Measurements from ENCODE around the gene SLC4A1AP.

GRCh38 chr2:27651056-27651455 lies 12.6 kb upstream of the SLC4A1AP start:
- no peak for TF ChIP-seq CHD2 (IDR thresholded peaks at IDR 0.05; ENCODE audit: low read length, partially characterized antibody)
- TF ChIP-seq FOXJ3 (CRISPR knock-in tag; IDR thresholded peaks at IDR 0.05) = no peak
- no peak for TF ChIP-seq RCOR1 (IDR thresholded peaks at IDR 0.05; ENCODE audit: low read length)
- TF ChIP-seq, protein P1, sequence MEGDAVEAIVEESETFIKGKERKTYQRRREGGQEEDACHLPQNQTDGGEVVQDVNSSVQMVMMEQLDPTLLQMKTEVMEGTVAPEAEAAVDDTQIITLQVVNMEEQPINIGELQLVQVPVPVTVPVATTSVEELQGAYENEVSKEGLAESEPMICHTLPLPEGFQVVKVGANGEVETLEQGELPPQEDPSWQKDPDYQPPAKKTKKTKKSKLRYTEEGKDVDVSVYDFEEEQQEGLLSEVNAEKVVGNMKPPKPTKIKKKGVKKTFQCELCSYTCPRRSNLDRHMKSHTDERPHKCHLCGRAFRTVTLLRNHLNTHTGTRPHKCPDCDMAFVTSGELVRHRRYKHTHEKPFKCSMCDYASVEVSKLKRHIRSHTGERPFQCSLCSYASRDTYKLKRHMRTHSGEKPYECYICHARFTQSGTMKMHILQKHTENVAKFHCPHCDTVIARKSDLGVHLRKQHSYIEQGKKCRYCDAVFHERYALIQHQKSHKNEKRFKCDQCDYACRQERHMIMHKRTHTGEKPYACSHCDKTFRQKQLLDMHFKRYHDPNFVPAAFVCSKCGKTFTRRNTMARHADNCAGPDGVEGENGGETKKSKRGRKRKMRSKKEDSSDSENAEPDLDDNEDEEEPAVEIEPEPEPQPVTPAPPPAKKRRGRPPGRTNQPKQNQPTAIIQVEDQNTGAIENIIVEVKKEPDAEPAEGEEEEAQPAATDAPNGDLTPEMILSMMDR (IDR thresholded peaks at IDR 0.05) = no peak
- no peak for TF ChIP-seq POLR2AphosphoS5 (IDR thresholded peaks at IDR 0.05; ENCODE audit: low read depth, low read length)

All from SK-N-SH (cell line).